GM10248 (cell line): Measurements from ENCODE around the gene RNF31.
A peak's percentile ranks its signal among the peaks of the same experiment; 100 is the strongest.

Experiments
- CTCF ChIA-PET: fragments of 300-600 bp; sonication (Branson Sonifier 250); formaldehyde crosslinking; extraction: SDS; loops from one replicate; lab custom pipeline; 2021; ENCODE audit warnings: antibody characterized with exemption; lab: Yijun Ruan, JAX
- POLR2A ChIA-PET: fragments of 350-650 bp; sonication (Branson Sonifier 250); formaldehyde crosslinking; extraction: SDS; loops from one replicate; lab custom pipeline; 2020; ENCODE audit warnings: antibody characterized with exemption; lab: Yijun Ruan, JAX
- DNase-seq: peaks from one replicate; pipeline ENCODE4 v3.0.0; 2012; ENCODE audit errors: extremely low spot score
- CTCF ChIP-seq: IDR thresholded peaks from 2 replicates; pipeline ENCODE4 v1.5.1; 2012; ENCODE audit warnings: mild to moderate bottlenecking, low read depth; ENCODE audit errors: extremely low read depth, missing control alignments, control extremely low read depth

Gene RNF31

GRCh38 chr14:24135834-24136683 lies 11.2 kb upstream of the RNF31 start, which contains the start of gene PSME1:
PSME1 (plus strand) TSS chr14:24136194; CDS start chr14:24136263, 69 bp downstream.
- DNase-seq = peak; percentile 97
- POLR2A ChIA-PET = interaction anchor here (1.0 to 2.4 kb wide), 11 partner anchors 8 to 106 kb away, joined by 3 to 28 read pairs (median 5); partner anchors contain the start of genes CHMP4A, DCAF11, IRF9 and NRL
- no peak for TF ChIP-seq CTCF
- CTCF ChIA-PET = interaction anchor here (0.7 to 4.9 kb wide), 10 partner anchors 10 to 77 kb away, joined by 3 to 37 read pairs (median 6); partner anchors contain the start of genes CHMP4A, DCAF11, IRF9 and NRL

- no peak for TF ChIP-seq CTCF
- CTCF ChIA-PET = interaction anchor here (0.7 to 4.9 kb wide), 11 partner anchors 9 to 29 kb away, joined by 3 to 37 read pairs (median 6); partner anchors contain the start of genes DCAF11, IRF9, NRL and PSME2
- DNase-seq = no peak
- POLR2A ChIA-PET = interaction anchor here (0.7 to 2.4 kb wide), 7 partner anchors 10 to 42 kb away, joined by 3 to 28 read pairs (median 5); partner anchors contain the start of genes DCAF11, IRF9, NRL and PSME2
Measured at GRCh38 chr14:24136684-24137528, 10.4 kb upstream of the RNF31 start.

GRCh38 chr14:24137529-24138395 lies 9.5 kb upstream of the RNF31 start:
- ChIA-PET CTCF (interaction anchor here (0.7 to 4.9 kb wide), 12 partner anchors 8 to 79 kb away, joined by 3 to 37 read pairs (median 4); partner anchors contain the start of genes DCAF11, IRF9, NRL and PSME2), POLR2A (interaction anchor here (0.6 to 2.4 kb wide), 5 partner anchors 9 to 33 kb away, joined by 3 to 28 read pairs (median 3); partner anchors contain the start of genes DCAF11 and NRL)
- no peak for DNase-seq
- no peak for TF ChIP-seq CTCF

GRCh38 chr14:24138396-24139271 lies 8.7 kb upstream of the RNF31 start:
- POLR2A ChIA-PET = interaction anchor here (0.6 to 2.0 kb wide), 3 partner anchors 12 to 32 kb away, joined by 3 to 7 read pairs (median 4); partner anchors contain the start of genes DCAF11 and NRL
- CTCF ChIA-PET = interaction anchor here (0.9 to 3.7 kb wide), 8 partner anchors 8 to 80 kb away, joined by 3 to 18 read pairs (median 4); partner anchors contain the start of genes DCAF11, IRF9, NRL and PSME2

More at GRCh38 chr14:24138396-24139271, 8.7 kb upstream of the RNF31 start:
- TF ChIP-seq CTCF = no peak
- no peak for DNase-seq
